ENCODE measurements around the gene PCSK5. TPM values are rescaled to one million over a fixed set of nuclear protein-coding genes. Genes with fewer than 3 reads are reported as not detected.

The PCSK5 gene
- total and polyA plus RNA-seq, 2 donors (not counting 1 experiment from before 2014, with no cell fraction given): 0.09 TPM; not detected in 1

DNA sequence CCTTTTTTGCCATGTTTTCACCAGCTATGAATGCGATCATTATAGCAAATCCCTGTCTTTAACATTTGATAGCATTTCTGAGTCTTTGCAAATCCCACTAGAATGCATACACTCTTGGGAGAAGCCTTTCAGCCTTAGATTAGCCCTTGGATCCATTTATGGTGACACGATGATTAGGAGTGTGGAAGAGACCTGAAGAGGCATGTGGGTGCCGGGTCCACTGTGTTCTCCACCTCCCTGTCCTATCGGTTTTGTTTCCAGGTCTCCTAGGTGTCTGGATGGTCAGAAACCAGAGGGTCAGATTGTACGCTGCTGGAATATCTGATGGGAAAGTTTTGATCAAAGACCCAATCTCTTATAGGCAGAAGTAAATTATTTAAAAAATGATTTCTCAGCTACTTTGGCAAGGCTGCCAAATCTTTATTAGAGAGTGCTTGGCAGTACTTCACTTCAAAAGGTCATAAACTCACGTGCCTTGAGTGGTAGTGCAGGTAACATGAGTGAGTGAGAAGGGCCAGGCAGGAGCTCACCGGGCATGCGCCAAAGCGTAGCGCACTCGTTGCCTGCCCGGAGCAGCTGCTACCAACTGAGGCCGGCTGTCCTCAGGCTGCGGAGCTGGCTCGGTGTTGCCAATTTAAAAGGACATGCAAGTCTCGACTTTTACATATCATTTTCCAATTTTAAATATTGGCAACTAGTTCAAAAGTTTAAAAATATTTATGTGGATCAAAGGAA lies 51.3 kb downstream of the PCSK5 start:
- Histone ChIP-seq H3K27ac (ENCODE audit: low read length in 2 of 2) (no peak overlapping the region), H3K9me3 (ENCODE audit: control extremely low read depth in 1 of 3, control insufficient read depth in 2 of 3, insufficient read depth in 1 of 3, low read length in 2 of 3) (no peaks in the 10 kb centered on the region), H3K4me3 (ENCODE audit: control extremely low read depth in 1 of 5, extremely low read depth in 1 of 5, insufficient read depth in 1 of 5, low read depth in 2 of 5, low read length in 4 of 5) (no peak overlapping the region), H3K4me2 (replicated peaks; ENCODE audit: low read depth, low read length, poor library complexity, severe bottlenecking) (no peak overlapping the region), H4K20me1 (ENCODE audit: control insufficient read depth, insufficient read depth, low read length, poor library complexity, severe bottlenecking) (no peaks in the 10 kb centered on the region), H3K4me1 (ENCODE audit: control insufficient read depth in 2 of 2, insufficient read depth in 2 of 2, low read length in 2 of 2) (no peaks in the 10 kb centered on the region), H3K79me2 (ENCODE audit: control insufficient read depth, insufficient read depth, low read length) (no peaks in the 10 kb centered on the region), H3K36me3 (replicated peaks in 1 of 2; ENCODE audit: control extremely low read depth in 1 of 2, control insufficient read depth in 1 of 2, extremely low read depth in 1 of 2, insufficient read depth in 2 of 2, low read length in 1 of 2) (no peaks in the 10 kb centered on the region), H3K9ac (ENCODE audit: low read length) (no peak overlapping the region), H3K27me3 (replicated peaks in 1 of 4; ENCODE audit: control extremely low read depth in 1 of 4, control insufficient read depth in 3 of 4, insufficient read depth in 4 of 4, low read length in 3 of 4) (no peaks in the 10 kb centered on the region), H2AFZ (ENCODE audit: insufficient read depth, low read depth, low read length, poor library complexity, severe bottlenecking) (no peak overlapping the region)
- no peak for DNase-seq
- intact Hi-C loops (cut with micrococcal nuclease): no loop called here
- CTCF ChIA-PET: no interaction called here
- peaks cover 2% of the 10 kb centered on the region for H3K9me3 Mint-ChIP-seq (ENCODE audit: insufficient read depth)
- H3K27ac Mint-ChIP-seq: no peak overlapping the region
- no peaks in the 10 kb centered on the region for H3K27me3 Mint-ChIP-seq
- TF ChIP-seq, protein P1, sequence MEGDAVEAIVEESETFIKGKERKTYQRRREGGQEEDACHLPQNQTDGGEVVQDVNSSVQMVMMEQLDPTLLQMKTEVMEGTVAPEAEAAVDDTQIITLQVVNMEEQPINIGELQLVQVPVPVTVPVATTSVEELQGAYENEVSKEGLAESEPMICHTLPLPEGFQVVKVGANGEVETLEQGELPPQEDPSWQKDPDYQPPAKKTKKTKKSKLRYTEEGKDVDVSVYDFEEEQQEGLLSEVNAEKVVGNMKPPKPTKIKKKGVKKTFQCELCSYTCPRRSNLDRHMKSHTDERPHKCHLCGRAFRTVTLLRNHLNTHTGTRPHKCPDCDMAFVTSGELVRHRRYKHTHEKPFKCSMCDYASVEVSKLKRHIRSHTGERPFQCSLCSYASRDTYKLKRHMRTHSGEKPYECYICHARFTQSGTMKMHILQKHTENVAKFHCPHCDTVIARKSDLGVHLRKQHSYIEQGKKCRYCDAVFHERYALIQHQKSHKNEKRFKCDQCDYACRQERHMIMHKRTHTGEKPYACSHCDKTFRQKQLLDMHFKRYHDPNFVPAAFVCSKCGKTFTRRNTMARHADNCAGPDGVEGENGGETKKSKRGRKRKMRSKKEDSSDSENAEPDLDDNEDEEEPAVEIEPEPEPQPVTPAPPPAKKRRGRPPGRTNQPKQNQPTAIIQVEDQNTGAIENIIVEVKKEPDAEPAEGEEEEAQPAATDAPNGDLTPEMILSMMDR (IDR thresholded peaks at IDR 0.05): no peak
- no peak for TF ChIP-seq EZH2 (IDR thresholded peaks at IDR 0.05; ENCODE audit: borderline replicate concordance, insufficient read depth, low read depth, low read length, poor library complexity, severe bottlenecking)
- 90% methylated on average over 10 of the region's 16 CpGs for WGBS (ENCODE audit: insufficient coverage)
- H3K4me3 Mint-ChIP-seq: no peak overlapping the region
- no peaks in the 10 kb centered on the region for H3K4me1 Mint-ChIP-seq
- ATAC-seq (ENCODE audit: low read depth): no peak
- POLR2A ChIA-PET: no interaction called here

DNA sequence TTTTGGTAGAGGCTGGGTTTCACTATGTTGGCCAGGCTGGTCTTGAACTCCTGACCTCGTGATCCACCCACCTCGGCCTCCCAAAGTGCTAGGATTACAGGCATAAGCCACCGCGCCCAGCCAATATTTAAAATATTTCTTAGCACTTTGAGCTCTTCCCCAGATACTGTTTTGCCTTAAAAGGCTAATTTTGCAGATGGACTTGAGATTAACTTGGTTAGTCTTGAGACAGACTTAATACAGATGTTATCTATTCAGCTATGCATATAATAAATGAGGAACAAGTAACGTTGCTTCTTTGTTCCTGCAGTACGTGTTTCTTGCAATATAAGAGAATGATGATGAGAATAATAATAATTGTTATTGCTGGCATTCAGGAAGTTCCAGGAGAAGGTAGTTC lies 56.3 kb downstream of the PCSK5 start:
- ATAC-seq (ENCODE audit: low read depth): no peak
- no CpG with 5 or more reads among the region's 6 CpGs for WGBS (ENCODE audit: insufficient coverage)
- Mint-ChIP-seq H3K27me3 (no peaks in the 10 kb centered on the region), H3K9me3 (ENCODE audit: insufficient read depth) (peaks cover 5% of the 10 kb centered on the region), H3K27ac (no peak overlapping the region), H3K4me3 (no peak overlapping the region), H3K4me1 (no peaks in the 10 kb centered on the region)
- no peak for DNase-seq
- Histone ChIP-seq H3K4me1 (ENCODE audit: control insufficient read depth in 2 of 2, insufficient read depth in 2 of 2, low read length in 2 of 2) (no peaks in the 10 kb centered on the region), H3K36me3 (replicated peaks in 1 of 2; ENCODE audit: control extremely low read depth in 1 of 2, control insufficient read depth in 1 of 2, extremely low read depth in 1 of 2, insufficient read depth in 2 of 2, low read length in 1 of 2) (no peaks in the 10 kb centered on the region), H3K4me3 (ENCODE audit: control extremely low read depth in 1 of 5, extremely low read depth in 1 of 5, insufficient read depth in 1 of 5, low read depth in 2 of 5, low read length in 4 of 5) (no peak overlapping the region), H3K27me3 (replicated peaks in 1 of 4; ENCODE audit: control extremely low read depth in 1 of 4, control insufficient read depth in 3 of 4, insufficient read depth in 4 of 4, low read length in 3 of 4) (no peaks in the 10 kb centered on the region), H4K20me1 (ENCODE audit: control insufficient read depth, insufficient read depth, low read length, poor library complexity, severe bottlenecking) (no peaks in the 10 kb centered on the region), H3K27ac (ENCODE audit: low read length in 2 of 2) (no peak overlapping the region), H2AFZ (ENCODE audit: insufficient read depth, low read depth, low read length, poor library complexity, severe bottlenecking) (no peak overlapping the region), H3K9ac (ENCODE audit: low read length) (no peak overlapping the region), H3K9me3 (ENCODE audit: control extremely low read depth in 1 of 3, control insufficient read depth in 2 of 3, insufficient read depth in 1 of 3, low read length in 2 of 3) (no peaks in the 10 kb centered on the region), H3K79me2 (ENCODE audit: control insufficient read depth, insufficient read depth, low read length) (no peaks in the 10 kb centered on the region), H3K4me2 (replicated peaks; ENCODE audit: low read depth, low read length, poor library complexity, severe bottlenecking) (no peak overlapping the region)
- no peak for TF ChIP-seq EZH2 (IDR thresholded peaks at IDR 0.05; ENCODE audit: borderline replicate concordance, insufficient read depth, low read depth, low read length, poor library complexity, severe bottlenecking)
- ChIA-PET POLR2A (no interaction called here), CTCF (no interaction called here)
- intact Hi-C loops (cut with micrococcal nuclease): no loop called here
